ENCODE results near the gene CTNNA2. TPM values are rescaled to one million over a fixed set of nuclear protein-coding genes. Genes with fewer than 3 reads are reported as not detected.

The CTNNA2 gene
- total RNA-seq, 1 experiment from 2014 or later = 0.54 TPM

GRCh38 chr2:80530442-80531064 lies 1017.7 kb downstream of the CTNNA2 start:
- H3K4me3 ChIP-seq (ENCODE audit: low read depth in 2 of 2, low read length in 2 of 2) = no peak overlapping the region
- intact Hi-C loops (cut with micrococcal nuclease; ENCODE audit: unreplicated experiment) = no loop called here
- POLR2A ChIA-PET = no interaction called here

GRCh38 chr2:80531319-80531718 lies 1018.5 kb downstream of the CTNNA2 start:
- in situ Hi-C loops (cut with HindIII; ENCODE audit: low pct_unique_long_range_greater_than_20kb, low sequenced_read_pairs) (no loop called here), intact Hi-C loops (cut with micrococcal nuclease; ENCODE audit: unreplicated experiment) (no loop called here)
- CTCF ChIA-PET = no interaction called here
- Histone ChIP-seq H3K27ac (ENCODE audit: low read length) (no peak overlapping the region), H3K4me1 (ENCODE audit: control insufficient read depth, insufficient read depth, low read length) (no peaks in the 10 kb centered on the region), H3K27me3 (ENCODE audit: control insufficient read depth, insufficient read depth, low read length) (no peaks in the 10 kb centered on the region), H3K9me3 (ENCODE audit: control insufficient read depth, insufficient read depth, low read depth, low read length) (no peaks in the 10 kb centered on the region), H3K4me3 (ENCODE audit: low read depth in 2 of 2, low read length in 2 of 2) (no peak overlapping the region), H3K36me3 (ENCODE audit: control insufficient read depth, insufficient read depth, low read length) (no peaks in the 10 kb centered on the region)
- DNase-seq (ENCODE audit: low read depth, low spot score) (no peak), ATAC-seq (no peak)
- BruUV-seq (replicated peaks) = no TSS peak
- POLR2A ChIA-PET = no interaction called here
- TF ChIP-seq CTCF (IDR thresholded peaks at IDR 0.05) (no peak), POLR2AphosphoS5 (IDR thresholded peaks at IDR 0.05; ENCODE audit: low read depth, low read length) (no peak), TCF7L2 (IDR thresholded peaks at IDR 0.05; ENCODE audit: low read depth, low read length) (no peak), REST (IDR thresholded peaks at IDR 0.05; ENCODE audit: insufficient read depth in 1 of 2, low read depth in 2 of 2, low read length in 1 of 2) (no peak), SIN3A (IDR thresholded peaks at IDR 0.05; ENCODE audit: borderline replicate concordance, insufficient read depth, low read depth, low read length) (no peak)

More at GRCh38 chr2:80530442-80531064, 1017.7 kb downstream of the CTNNA2 start:
- CTCF ChIA-PET = no interaction called here
- in situ Hi-C loops (cut with HindIII; ENCODE audit: low pct_unique_long_range_greater_than_20kb, low sequenced_read_pairs) = no loop called here
- DNase-seq (ENCODE audit: low read depth, low spot score) = no peak
- Histone ChIP-seq H3K36me3 (ENCODE audit: control insufficient read depth, insufficient read depth, low read length) (no peaks in the 10 kb centered on the region), H3K27ac (ENCODE audit: low read length) (no peak overlapping the region), H3K4me1 (ENCODE audit: control insufficient read depth, insufficient read depth, low read length) (no peaks in the 10 kb centered on the region), H3K27me3 (ENCODE audit: control insufficient read depth, insufficient read depth, low read length) (no peaks in the 10 kb centered on the region), H3K9me3 (ENCODE audit: control insufficient read depth, insufficient read depth, low read depth, low read length) (no peaks in the 10 kb centered on the region)
- TF ChIP-seq TCF7L2 (IDR thresholded peaks at IDR 0.05; ENCODE audit: low read depth, low read length) (no peak), REST (IDR thresholded peaks at IDR 0.05; ENCODE audit: insufficient read depth in 1 of 2, low read depth in 2 of 2, low read length in 1 of 2) (no peak), CTCF (IDR thresholded peaks at IDR 0.05) (no peak), POLR2AphosphoS5 (IDR thresholded peaks at IDR 0.05; ENCODE audit: low read depth, low read length) (no peak), SIN3A (IDR thresholded peaks at IDR 0.05; ENCODE audit: borderline replicate concordance, insufficient read depth, low read depth, low read length) (no peak)
- BruUV-seq (replicated peaks) = no TSS peak
- no peak for ATAC-seq

Data from Panc1 (cell line).